Stimulated activated effector memory CD8-positive, alpha-beta T cell treated with anti-CD3 and anti-CD28 coated beads, Interleukin-12 subunit alpha, Interleukin-12 subunit beta, amount 100 ng/mL, for 72 hours (primary cell): Measurements from ENCODE around the gene MICAL3.

Experiments used
- ATAC-seq: fragments of 150-1000 bp; cut with Tn5 transposase; 2 replicates; pipeline ENCODE4 v1.10.0; 2021
- DNase-seq, 2 donors: peaks; one replicate each; pipeline ENCODE4 v3.0.0; 2021 to 2022; ENCODE audit warnings: low spot score in 2 of 2
- H3K27ac Mint-ChIP-seq: one replicate; pipeline ENCODE4 v1.8.0; 2022; ENCODE audit warnings: mild to moderate bottlenecking, mixed read lengths
- H3K36me3 Mint-ChIP-seq: one replicate; pipeline ENCODE4 v1.8.0; 2022; ENCODE audit warnings: mild to moderate bottlenecking, mixed read lengths
- H3K4me1 Mint-ChIP-seq: one replicate; pipeline ENCODE4 v1.8.0; 2022; ENCODE audit warnings: mixed read lengths
- H3K4me3 Mint-ChIP-seq: one replicate; pipeline ENCODE4 v1.8.0; 2022; ENCODE audit warnings: mild to moderate bottlenecking, mixed read lengths
- H3K9me3 Mint-ChIP-seq: one replicate; pipeline ENCODE4 v1.8.0; 2022; ENCODE audit warnings: mixed read lengths

The MICAL3 gene

DNA sequence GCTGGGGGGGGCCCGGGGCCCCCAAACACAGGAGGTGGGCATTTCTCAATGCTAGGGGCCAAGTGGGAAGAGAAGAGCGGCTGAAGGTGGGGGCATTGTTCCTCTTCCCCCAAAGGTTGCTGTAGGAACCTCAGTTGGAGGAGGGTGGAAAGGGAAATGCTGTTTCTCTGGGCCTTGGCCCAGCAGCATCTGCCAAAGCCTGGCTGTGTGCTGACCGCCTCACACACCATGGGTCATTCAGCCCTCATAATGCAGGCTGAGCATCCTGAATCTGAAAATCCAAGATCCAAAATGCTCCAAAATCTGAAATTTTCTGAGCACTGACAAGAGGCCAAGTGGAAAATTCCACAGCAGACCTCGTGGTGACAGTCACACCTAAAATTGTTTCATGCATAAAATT, 201.1 kb downstream of the MICAL3 start:
- DNase-seq (no peak), ATAC-seq (no peak)
- Mint-ChIP-seq H3K27ac (no peak overlapping the region), H3K36me3 (peaks cover 28% of the 10 kb centered on the region), H3K4me3 (no peak overlapping the region), H3K4me1 (no peaks in the 10 kb centered on the region), H3K9me3 (no peaks in the 10 kb centered on the region)

DNA sequence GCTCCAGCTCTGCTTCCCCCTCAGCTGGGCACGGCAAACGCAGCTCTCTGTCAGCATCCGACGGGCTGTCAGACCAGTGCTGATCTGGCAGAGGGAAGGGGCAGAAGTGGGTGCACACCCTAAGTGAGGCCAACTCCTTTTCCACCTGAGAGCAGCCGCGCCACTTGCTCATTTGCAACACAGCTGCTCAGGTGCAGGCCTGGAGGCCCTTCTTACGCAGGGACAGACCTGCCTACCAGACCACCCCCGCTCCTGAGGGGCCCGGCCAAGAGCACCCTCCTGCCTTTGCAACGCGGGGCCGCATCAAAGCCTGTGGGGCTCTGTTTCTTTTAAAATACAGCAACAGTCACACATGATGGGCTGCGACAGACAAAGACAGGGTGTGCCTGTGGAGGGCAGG, 202.3 kb downstream of the MICAL3 start:
- H3K27ac Mint-ChIP-seq = no peak overlapping the region
- no peaks in the 10 kb centered on the region for H3K9me3 Mint-ChIP-seq
- DNase-seq (no peak), ATAC-seq (no peak)
- no peaks in the 10 kb centered on the region for H3K4me1 Mint-ChIP-seq
- H3K4me3 Mint-ChIP-seq = no peak overlapping the region
- peaks cover 19% of the 10 kb centered on the region for H3K36me3 Mint-ChIP-seq

DNA sequence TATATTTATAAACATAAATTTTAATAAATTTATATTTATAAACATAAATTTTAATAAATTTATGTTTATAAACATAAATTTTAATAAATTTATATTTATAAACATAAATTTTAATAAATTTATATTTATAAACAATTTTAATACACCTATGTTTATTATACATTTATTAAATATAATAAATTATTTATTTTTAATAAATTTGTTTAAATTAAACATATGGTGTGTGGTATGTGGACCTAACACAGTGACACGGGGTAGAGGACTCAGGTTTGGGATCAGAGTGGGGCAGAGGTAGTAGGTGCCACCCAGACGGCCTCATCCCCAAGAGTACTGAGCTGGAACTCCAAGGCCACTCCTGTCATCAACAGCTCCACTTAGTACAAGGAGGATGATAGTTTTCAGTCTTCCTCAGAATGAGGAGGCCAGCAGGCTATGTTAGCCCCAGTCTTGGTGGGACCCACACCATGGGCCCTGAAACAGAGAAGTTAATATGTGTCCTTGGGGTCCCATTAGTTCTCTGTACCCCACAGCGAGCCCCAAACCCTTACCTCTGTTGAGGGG, 203.4 kb downstream of the MICAL3 start:
- ATAC-seq (no peak), DNase-seq (no peak)
- H3K4me1 Mint-ChIP-seq = no peaks in the 10 kb centered on the region
- H3K36me3 Mint-ChIP-seq = peaks cover 21% of the 10 kb centered on the region
- no peaks in the 10 kb centered on the region for H3K9me3 Mint-ChIP-seq
- H3K27ac Mint-ChIP-seq = no peak overlapping the region
- no peak overlapping the region for H3K4me3 Mint-ChIP-seq

DNA sequence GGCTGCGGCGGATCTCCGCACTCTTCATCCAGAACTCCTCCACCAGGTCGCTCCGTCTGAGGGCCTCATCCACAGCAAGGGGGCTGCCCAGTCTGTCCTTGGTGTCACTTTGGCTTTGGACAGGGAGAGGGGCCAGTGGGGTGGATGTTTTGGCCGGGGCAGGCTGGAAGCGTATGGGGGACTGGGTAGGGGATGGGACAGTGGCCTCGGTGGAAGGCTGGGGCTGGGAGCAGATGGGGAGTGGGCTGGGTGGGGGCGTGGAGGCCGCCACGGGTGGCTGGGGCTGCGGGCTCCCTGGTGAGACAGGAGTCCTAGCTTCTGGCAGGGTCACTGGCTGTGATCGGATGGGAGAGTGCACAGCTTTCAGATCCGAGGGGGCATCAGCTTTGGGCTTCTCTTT, 205.7 kb downstream of the MICAL3 start:
- Mint-ChIP-seq H3K9me3 (no peaks in the 10 kb centered on the region), H3K27ac (no peak overlapping the region), H3K36me3 (peaks cover 33% of the 10 kb centered on the region), H3K4me3 (no peak overlapping the region), H3K4me1 (no peaks in the 10 kb centered on the region)
- no peak for DNase-seq
- no peak for ATAC-seq

DNA sequence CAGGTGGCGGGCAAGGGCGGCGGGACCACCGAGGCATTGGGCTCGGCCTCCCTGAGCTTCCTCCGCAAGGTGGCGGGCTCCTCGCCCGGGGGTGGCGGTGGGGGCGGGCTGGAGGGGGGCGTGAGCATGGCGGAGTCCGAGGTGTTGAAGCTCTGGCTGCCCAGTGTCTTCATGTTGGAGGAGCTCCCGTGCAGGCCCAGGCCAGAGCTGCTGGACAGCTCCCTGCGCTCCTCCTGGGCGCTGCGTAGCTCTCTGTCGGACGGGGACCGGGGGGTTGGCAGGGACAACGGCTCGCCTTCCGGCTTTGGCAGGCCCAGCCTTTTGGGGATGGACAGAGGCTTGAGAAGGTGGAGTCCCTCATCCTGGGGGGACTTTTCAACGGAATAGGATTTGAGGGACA, 206.2 kb downstream of the MICAL3 start:
- peaks cover 38% of the 10 kb centered on the region for H3K36me3 Mint-ChIP-seq
- no peak overlapping the region for H3K27ac Mint-ChIP-seq
- H3K9me3 Mint-ChIP-seq = no peaks in the 10 kb centered on the region
- ATAC-seq = no peak
- no peak for DNase-seq
- H3K4me1 Mint-ChIP-seq = no peaks in the 10 kb centered on the region
- H3K4me3 Mint-ChIP-seq = no peak overlapping the region

DNA sequence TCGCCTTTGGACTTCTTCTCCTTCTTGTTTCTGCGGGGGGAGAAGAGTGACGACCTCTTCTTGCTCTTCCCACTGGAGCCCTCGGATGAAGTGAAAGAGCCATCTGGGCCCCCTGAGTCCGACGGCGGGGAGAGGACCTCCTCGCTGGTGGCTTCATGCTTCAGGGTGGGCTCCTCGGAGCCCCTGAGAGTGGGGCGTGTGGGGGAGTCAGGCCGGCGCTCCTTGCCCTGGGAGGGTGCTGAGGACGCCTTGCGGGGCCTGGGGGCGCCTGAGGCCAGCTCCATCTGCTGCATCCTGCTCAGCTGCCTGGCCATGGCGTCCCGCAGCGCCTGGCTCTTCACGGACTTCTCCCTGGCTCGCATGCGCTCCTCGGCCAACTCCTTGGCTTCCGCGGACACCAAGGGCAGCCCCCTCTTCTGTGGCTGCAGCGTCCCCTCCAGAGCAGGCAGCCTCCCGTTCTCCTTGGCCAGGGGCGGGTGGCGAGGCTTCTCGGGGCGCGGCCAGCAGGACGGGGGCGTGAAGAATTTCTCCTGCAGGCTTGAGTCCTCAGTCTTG, 206.8 kb downstream of the MICAL3 start:
- Mint-ChIP-seq H3K27ac (no peak overlapping the region), H3K4me1 (no peaks in the 10 kb centered on the region), H3K4me3 (no peak overlapping the region), H3K9me3 (no peaks in the 10 kb centered on the region), H3K36me3 (peaks cover 38% of the 10 kb centered on the region)
- ATAC-seq (no peak), DNase-seq (no peak)

DNA sequence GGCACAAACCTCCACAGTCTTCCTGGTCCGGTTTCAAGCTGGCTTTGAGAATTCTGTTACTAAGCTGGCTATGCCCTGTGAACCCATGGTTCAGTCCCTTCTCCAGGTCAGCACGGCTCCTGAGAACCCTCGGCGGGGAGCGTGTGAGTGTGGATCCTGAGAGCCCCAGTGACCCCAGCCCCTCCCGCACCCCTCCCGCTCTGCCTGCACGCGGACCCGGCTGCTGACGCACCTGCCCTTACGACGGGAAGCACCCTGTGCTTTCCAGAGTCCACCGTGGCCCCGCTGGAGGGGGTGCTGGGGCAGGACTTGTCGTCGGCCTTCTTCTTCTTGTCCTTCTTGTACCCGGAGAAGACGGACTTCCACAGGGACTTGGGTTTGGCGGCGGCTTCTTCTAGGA, 207.3 kb downstream of the MICAL3 start:
- ATAC-seq (no peak), DNase-seq (no peak)
- no peaks in the 10 kb centered on the region for H3K9me3 Mint-ChIP-seq
- H3K36me3 Mint-ChIP-seq = peaks cover 42% of the 10 kb centered on the region
- H3K4me3 Mint-ChIP-seq = no peak overlapping the region
- H3K27ac Mint-ChIP-seq = no peak overlapping the region
- no peaks in the 10 kb centered on the region for H3K4me1 Mint-ChIP-seq

DNA sequence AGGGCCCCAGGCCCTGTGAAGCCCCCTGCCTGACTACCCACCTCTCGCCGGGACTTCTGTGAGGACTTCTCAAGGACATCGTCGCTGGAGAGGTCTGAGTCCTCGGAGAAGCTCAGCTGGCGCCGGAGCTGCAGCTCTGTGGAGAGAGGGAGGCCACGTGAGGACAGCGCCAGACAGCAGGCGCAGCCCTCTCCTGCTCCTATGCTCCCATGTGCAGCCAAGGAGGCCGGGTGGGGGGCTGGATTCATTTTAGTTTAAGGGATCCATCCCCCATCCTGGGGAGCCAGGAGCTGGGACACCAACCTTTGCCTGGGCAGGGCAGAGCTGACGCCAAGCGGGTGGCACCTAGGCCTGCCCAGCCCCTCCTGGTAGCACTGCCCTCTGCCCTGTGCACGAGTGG, 207.7 kb downstream of the MICAL3 start:
- Mint-ChIP-seq H3K9me3 (no peaks in the 10 kb centered on the region), H3K27ac (no peak overlapping the region), H3K4me3 (no peak overlapping the region), H3K36me3 (peaks cover 46% of the 10 kb centered on the region), H3K4me1 (no peaks in the 10 kb centered on the region)
- ATAC-seq = no peak
- no peak for DNase-seq

DNA sequence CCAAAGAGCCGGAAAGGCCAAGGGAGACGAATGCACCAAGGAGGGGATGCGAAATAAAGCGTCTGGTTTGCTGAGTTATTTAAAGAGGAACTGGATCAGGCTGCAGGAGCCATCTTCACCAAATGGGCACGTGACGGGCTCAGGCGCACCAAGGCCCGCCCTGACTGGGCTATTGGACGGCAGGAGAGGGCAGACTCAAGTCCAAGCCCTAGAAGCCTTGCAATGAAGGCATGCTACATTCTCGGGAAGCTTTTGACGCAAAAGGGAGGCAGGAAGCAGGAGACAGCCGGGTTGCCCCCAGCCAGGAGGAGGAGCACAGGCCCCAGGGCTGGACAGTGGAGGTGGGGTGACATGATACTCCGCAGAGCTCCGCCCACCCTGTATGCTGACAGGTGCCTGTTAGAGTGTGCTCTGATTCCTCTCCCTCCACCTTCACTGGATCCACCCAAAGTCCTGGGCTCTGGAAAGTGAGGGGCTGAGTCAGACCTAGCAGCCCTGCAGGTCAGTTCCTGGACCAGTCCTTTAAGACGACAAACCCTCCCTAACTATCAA, 208.6 kb downstream of the MICAL3 start:
- Mint-ChIP-seq H3K4me1 (no peaks in the 10 kb centered on the region), H3K27ac (no peak overlapping the region), H3K4me3 (no peak overlapping the region), H3K36me3 (peaks cover 53% of the 10 kb centered on the region), H3K9me3 (no peaks in the 10 kb centered on the region)
- no peak for ATAC-seq
- no peak for DNase-seq

DNA sequence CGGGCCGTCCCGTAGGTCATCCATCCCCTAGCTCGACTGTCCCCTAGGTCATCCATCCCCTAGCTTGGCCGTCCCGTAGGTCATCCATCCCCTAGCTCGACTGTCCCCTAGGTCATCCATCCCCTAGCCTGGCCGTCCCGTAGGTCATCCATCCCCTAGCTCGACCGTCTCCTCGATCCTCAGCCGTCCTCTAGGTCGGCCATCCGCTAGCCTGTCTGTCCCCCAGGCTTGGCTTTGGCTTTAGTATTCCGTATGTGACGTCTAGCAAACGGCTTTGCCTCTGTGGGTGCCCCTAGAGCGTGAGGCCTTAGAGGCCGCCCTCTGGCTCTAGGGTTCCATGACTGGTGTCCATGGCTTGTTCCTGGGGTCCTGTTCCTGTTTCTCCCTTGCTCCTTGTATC, 209.5 kb downstream of the MICAL3 start:
- H3K36me3 Mint-ChIP-seq = peaks cover 58% of the 10 kb centered on the region
- H3K4me1 Mint-ChIP-seq = no peaks in the 10 kb centered on the region
- DNase-seq = no peak
- no peak overlapping the region for H3K4me3 Mint-ChIP-seq
- H3K27ac Mint-ChIP-seq = no peak overlapping the region
- ATAC-seq = no peak
- no peaks in the 10 kb centered on the region for H3K9me3 Mint-ChIP-seq

DNA sequence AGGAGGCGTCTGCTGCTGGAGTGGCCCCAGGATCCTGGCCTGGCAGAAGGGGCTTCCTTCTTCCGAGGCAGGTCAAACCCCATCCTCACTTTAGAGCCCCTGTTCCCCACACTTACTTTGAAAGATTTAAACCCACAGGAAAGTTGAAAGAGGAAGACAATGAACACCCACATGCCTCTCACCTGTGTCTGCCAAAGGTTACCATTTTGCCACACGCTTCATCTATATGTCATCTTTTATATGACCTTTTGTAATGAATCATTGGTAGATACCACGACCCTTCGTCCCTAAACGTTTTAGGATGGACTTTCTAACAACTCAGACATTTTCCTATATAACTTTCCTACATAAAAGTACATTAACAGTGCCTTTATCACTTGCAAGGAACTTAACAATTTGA, 210.3 kb downstream of the MICAL3 start:
- no peak for DNase-seq
- Mint-ChIP-seq H3K36me3 (peaks cover 59% of the 10 kb centered on the region), H3K9me3 (no peaks in the 10 kb centered on the region), H3K4me3 (no peak overlapping the region), H3K27ac (no peak overlapping the region), H3K4me1 (no peaks in the 10 kb centered on the region)
- ATAC-seq = no peak

DNA sequence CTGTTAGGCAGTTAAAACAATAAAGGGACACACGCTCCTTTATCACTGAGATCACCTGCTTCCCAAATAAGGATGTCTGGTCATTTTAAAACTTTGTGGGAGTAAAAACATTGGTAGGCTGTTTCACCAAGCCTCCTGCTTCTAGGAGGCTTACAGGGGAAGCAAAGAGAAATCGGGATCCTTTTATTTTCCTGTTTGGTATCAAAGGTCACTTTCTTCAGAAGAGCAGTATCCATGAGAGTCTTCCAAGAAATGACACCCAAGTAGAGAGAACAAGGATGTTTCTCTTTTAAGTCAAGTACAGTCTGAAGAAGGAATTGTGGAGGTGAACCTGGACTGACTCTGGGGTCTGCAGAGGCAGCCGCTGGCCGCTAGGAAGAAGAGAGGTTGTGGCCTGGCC, 213.2 kb downstream of the MICAL3 start:
- H3K27ac Mint-ChIP-seq = peak overlapping the region; percentile 48
- no peaks in the 10 kb centered on the region for H3K9me3 Mint-ChIP-seq
- H3K4me3 Mint-ChIP-seq = no peak overlapping the region
- no peak for ATAC-seq
- peaks cover 74% of the 10 kb centered on the region for H3K36me3 Mint-ChIP-seq
- no peaks in the 10 kb centered on the region for H3K4me1 Mint-ChIP-seq
- DNase-seq = no peak

DNA sequence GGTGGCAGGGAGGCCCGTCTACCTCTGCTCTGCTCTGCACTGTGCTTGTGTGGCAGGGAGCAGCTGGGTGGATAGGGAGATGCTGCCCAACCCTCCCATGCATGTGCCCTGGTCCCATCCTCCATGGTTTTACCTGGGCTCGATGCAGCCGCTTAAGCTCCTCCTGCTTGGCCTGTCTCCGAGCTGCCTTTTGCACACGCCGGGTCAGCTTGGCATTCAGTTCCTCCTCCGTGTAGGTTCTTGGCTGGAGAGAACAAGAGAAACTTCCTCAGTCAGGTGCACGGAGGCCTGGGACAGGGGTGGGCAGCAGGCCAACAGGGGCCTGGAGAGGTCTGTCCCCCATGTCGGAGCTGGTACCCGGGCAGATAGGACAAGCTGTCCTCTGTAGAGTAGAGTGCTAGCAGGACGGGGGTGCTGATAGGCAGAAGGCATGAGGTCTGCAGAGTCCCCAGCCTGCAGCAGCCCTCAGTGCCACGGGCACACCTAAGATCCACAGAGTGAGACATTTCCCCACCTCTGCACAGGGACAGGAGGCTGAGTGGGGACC, 213.7 kb downstream of the MICAL3 start:
- Mint-ChIP-seq H3K36me3 (peaks cover 73% of the 10 kb centered on the region), H3K4me1 (no peaks in the 10 kb centered on the region), H3K9me3 (no peaks in the 10 kb centered on the region), H3K4me3 (no peak overlapping the region), H3K27ac (no peak overlapping the region)
- ATAC-seq (peak; percentile 13), DNase-seq (no peak)

DNA sequence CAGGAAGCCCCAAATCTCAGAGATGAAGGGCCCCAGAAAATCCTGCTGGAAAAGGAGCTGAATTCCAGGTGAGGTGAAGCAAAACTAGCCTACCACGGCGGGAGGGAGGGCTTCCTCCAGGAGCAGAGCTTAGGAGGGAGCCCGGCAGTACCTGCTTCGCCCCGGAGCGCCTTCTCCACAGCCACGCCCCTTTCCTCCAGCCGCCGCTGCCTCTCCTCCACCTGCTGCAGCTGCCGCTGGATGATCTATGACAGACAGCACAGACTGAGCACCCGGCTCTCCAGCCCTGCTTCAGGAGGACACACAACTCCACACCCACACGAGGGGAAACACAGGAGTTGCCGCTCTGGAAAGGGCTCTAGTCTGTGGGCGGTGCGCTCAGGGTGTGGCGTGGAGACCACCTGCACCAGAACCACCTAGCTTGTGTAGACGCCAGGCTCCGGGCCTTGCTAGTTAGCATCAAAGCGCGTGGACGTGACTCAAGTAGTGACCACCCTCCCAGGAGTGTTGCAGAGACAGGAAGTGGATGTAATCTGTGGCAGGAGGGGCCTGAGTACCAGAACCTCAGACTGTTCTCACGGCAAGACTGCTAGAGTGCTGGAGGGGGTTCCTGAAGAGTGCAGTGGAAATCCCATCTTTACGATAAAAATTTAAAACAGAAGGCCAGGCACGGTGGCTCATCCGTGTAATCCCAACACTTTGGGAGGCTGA, 215.5 kb downstream of the MICAL3 start:
- H3K27ac Mint-ChIP-seq = peak overlapping the region; percentile 58

DNA sequence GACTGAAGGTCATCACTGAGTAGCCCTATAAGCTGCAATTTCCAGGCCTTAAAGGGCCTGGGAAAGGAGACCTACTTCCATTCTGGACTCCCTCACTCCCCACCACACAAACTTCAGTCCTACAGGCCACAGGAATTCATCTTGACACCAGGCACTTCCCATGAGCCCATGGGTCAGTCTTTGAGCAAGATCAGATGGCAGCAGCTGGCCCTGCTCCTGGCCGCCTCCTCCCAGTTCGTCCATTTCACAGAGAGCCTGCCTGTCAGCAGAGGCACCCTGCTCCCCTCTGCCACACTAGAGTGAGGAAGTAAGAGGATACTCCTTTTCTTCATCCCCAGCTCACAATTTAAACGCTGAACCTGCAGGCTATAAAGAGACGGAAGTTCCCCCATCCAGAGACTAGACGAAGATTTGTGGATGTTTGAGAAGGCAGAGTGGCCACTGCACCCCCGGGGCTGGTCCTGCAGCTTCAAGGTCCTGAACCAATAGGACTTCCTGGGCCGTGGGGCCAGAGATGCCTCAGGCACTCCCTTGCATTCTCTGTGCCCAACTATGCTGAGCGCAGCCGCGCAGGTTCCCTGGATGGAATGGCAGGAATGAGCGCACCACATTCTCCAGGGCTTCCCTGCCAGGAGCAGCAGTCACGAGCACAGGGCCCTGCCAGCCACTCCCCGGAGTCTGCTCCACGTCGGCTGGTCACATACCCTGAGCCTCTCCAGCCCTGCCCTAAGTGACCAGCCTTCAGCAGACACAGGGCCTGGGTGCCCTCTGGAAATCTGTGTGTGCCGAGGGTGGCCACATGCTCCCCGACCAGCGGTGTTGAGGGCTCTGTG, 216.6 kb downstream of the MICAL3 start:
- H3K9me3 Mint-ChIP-seq = no peaks in the 10 kb centered on the region
- ATAC-seq (no peak), DNase-seq (no peak)
- H3K4me1 Mint-ChIP-seq = no peaks in the 10 kb centered on the region
- no peak overlapping the region for H3K27ac Mint-ChIP-seq
- H3K4me3 Mint-ChIP-seq = no peak overlapping the region
- peaks cover 68% of the 10 kb centered on the region for H3K36me3 Mint-ChIP-seq

More for the DNA sequence above, 215.5 kb downstream of the MICAL3 start:
- DNase-seq (no peak), ATAC-seq (no peak)
- H3K36me3 Mint-ChIP-seq = peaks cover 74% of the 10 kb centered on the region
- H3K4me3 Mint-ChIP-seq = no peak overlapping the region
- no peaks in the 10 kb centered on the region for H3K9me3 Mint-ChIP-seq
- no peaks in the 10 kb centered on the region for H3K4me1 Mint-ChIP-seq
